K562 (cell line): Measurements from ENCODE around the gene SH3YL1. TPM values are rescaled to one million over a fixed set of nuclear protein-coding genes. Genes with fewer than 3 reads are reported as not detected.

ENCODE experiments used
- ATAC-seq: fragments of 200-7000 bp; cut with Tn5 transposase; 3 replicates; pipeline ENCODE4 v1.9.1; 2020; ENCODE audit warnings: moderate library complexity
- BruUV-seq: library from RNA; stranded (reverse); fragments of 400-500 nt; replicated peaks from 2 replicates; lab custom pipeline; 2021; lab: Mats Ljungman, UMichigan
- CTCF ChIA-PET: fragments of 300-600 bp; formaldehyde crosslinking; extraction: SDS; loops from one replicate; lab custom pipeline; 2021; ENCODE audit warnings: low intra/inter-chr PET ratio; lab: Yijun Ruan, JAX
- POLR2A ChIA-PET: fragments of 300-600, 350-650 bp; sonication (Branson Sonifier 250); formaldehyde crosslinking; extraction: SDS; loops from one replicate; lab custom pipeline; 2021; ENCODE audit warnings: antibody characterized with exemption, inconsistent platforms; lab: Yijun Ruan, JAX
- DNase-seq, 4 experiments: peaks; one replicate each; pipeline versions ENCODE4 v3.0.0 to v3.0.0-alpha.2; 2011 to 2018; ENCODE audit warnings: low spot score in 3 of 4, mixed read lengths in 3 of 4; ENCODE audit errors: extremely low read depth in 1 of 4
- FAIRE-seq: peaks from 2 replicates; lab custom pipeline; 2011; peaks lifted over from hg19 to GRCh38; lab: Jason Lieb, UNC
- H2AFZ ChIP-seq: 2 replicates; pipeline ENCODE4 v1.6.0; 2011; ENCODE audit warnings: low read depth, low read length, control low read depth, inconsistent platforms
- H3K27ac ChIP-seq: fragments of 200-600 bp; 3 replicates; pipeline ENCODE4 v1.8.0; 2011; ENCODE audit warnings: low read depth, mild to moderate bottlenecking, control low read depth, inconsistent platforms, low read length, moderate library complexity, mixed read lengths; ENCODE audit errors: extremely low read depth
- H3K27me3 ChIP-seq, 2 experiments: fragments of 300-600 bp in 1 of 2; 2 replicates in 1 of 2; 3 replicates in 1 of 2; pipeline versions ENCODE4 v1.6.0 to v1.8.0; 2011; ENCODE audit warnings: inconsistent platforms in 2 of 2, low read length in 2 of 2, mild to moderate bottlenecking in 1 of 2, mixed read lengths in 1 of 2, moderate library complexity in 1 of 2; ENCODE audit not compliant: control insufficient read depth in 2 of 2, insufficient read depth in 2 of 2
- H3K36me3 ChIP-seq: fragments of 300-600 bp; 3 replicates; pipeline ENCODE4 v1.8.0; 2011; ENCODE audit warnings: mild to moderate bottlenecking, low read length, inconsistent platforms; ENCODE audit not compliant: control insufficient read depth, insufficient read depth
- H3K4me1 ChIP-seq, 2 experiments: fragments of 200-600 bp in 1 of 2; replicated peaks in 1 of 2; 2 replicates in 1 of 2; 3 replicates in 1 of 2; pipeline versions ENCODE4 v1.5.1 to v1.8.0; 2011; ENCODE audit warnings: inconsistent platforms in 2 of 2, low read length in 2 of 2, mild to moderate bottlenecking in 1 of 2, mixed read lengths in 1 of 2, moderate library complexity in 1 of 2; ENCODE audit not compliant: control insufficient read depth in 2 of 2, insufficient read depth in 2 of 2
- H3K4me2 ChIP-seq: 2 replicates; pipeline ENCODE4 v1.6.1; 2011; ENCODE audit warnings: low read length, control low read depth, inconsistent platforms, mixed read lengths; ENCODE audit not compliant: insufficient read depth
- H3K4me3 ChIP-seq: fragments of 200-600 bp; sonication (generic), shearing (Covaris generic); 2 replicates; pipeline ENCODE4 v1.5.1; 2016; ENCODE audit warnings: control low read depth, inconsistent platforms
- H3K79me2 ChIP-seq: fragments of 200-600 bp; 3 replicates; pipeline ENCODE4 v1.8.0; 2011; ENCODE audit warnings: low read length, inconsistent platforms; ENCODE audit not compliant: control insufficient read depth, insufficient read depth
- H3K9ac ChIP-seq, 2 experiments: 2 replicates each; pipeline versions ENCODE4 v1.6.0 to v1.6.1; 2011; ENCODE audit warnings: low read depth in 2 of 2, low read length in 2 of 2, control low read depth in 1 of 2, inconsistent platforms in 1 of 2, mild to moderate bottlenecking in 1 of 2, mixed read lengths in 1 of 2; ENCODE audit not compliant: insufficient read depth in 1 of 2
- H3K9me1 ChIP-seq: one replicate; pipeline ENCODE4 v1.6.0; 2011; ENCODE audit warnings: inconsistent platforms, mild to moderate bottlenecking, low read length, moderate library complexity; ENCODE audit not compliant: control insufficient read depth, insufficient read depth
- H3K9me3 ChIP-seq: replicated peaks from 2 replicates; pipeline ENCODE4 v1.5.1; 2011; ENCODE audit warnings: low read depth, low read length, inconsistent platforms; ENCODE audit not compliant: control insufficient read depth, insufficient read depth
- H4K20me1 ChIP-seq: replicated peaks from 2 replicates; pipeline ENCODE4 v1.6.1; 2011; ENCODE audit warnings: low read length, inconsistent platforms, mixed read lengths; ENCODE audit not compliant: control insufficient read depth, insufficient read depth
- BCOR ChIP-seq: fragments of 450-650 bp; IDR thresholded peaks from 2 replicates; pipeline ENCODE4 v1.6.1; 2016
- CREB3 ChIP-seq: fragments of 450-650 bp; conservative IDR thresholded peaks from 2 replicates; pipeline ENCODE4 v1.6.1; 2016; ENCODE audit warnings: missing genetic modification characterization, low read depth, mild to moderate bottlenecking, missing compliant biosample characterization, moderate library complexity
- GABPA ChIP-seq: fragments of 200-800 bp; sonication (Bioruptor generic); conservative IDR thresholded peaks from 2 replicates; pipeline ENCODE4 v1.6.1; 2016; ENCODE audit warnings: low read depth, missing genetic modification characterization, missing compliant biosample characterization
- IRF9 ChIP-seq: fragments of 450-650 bp; IDR thresholded peaks from 2 replicates; pipeline ENCODE4 v1.6.1; 2016; ENCODE audit warnings: missing biosample characterization, missing genetic modification characterization
- ZNF655 ChIP-seq: fragments of 250-450 bp; sonication (Bioruptor Pico); IDR thresholded peaks from 2 replicates; pipeline ENCODE4 v1.5.0; 2021
- in situ Hi-C: fragments of 300-500 bp; cut with MboI; formaldehyde crosslinking; loops from 4 replicates; pipeline ENCODE4 v1.15.0; 2018; ENCODE audit warnings: inconsistent platforms, mixed read lengths
- intact Hi-C: fragments of 100-400 bp; cut with micrococcal nuclease; formaldehyde crosslinking; loops from 2 replicates; pipeline ENCODE4 v1.14.2; 2022
- polyA plus RNA-seq, 8 experiments: library from polyadenylated mRNA; depleted of rRNA in 4 of 8; stranded (reverse) in 5 of 8; unstranded in 3 of 8; fragments of >200 nt; fragmentation: Nextera tagmentation in 2 of 8; fragmentation: Illumina TruSeq in 1 of 8; extraction: Ambion mirVana in 2 of 8; extraction: Trizol in 1 of 8; gene quantifications; 2 replicates each; pipeline versions ENCODE4 v1.2.1 to v1.2.3, GENCODE V29; 2011 to 2014; ENCODE audit warnings: inconsistent platforms in 1 of 8, missing spikeins in 1 of 8
- total RNA-seq, 7 experiments: library from RNA; depleted of rRNA in 6 of 7; stranded (reverse); fragments of >200 nt in 6 of 7; fragmentation: Illumina TruSeq in 2 of 7; extraction: Trizol in 2 of 7; gene quantifications; 2 replicates each; pipeline versions ENCODE4 v1.2.1 to v1.2.3, GENCODE V29; 2011 to 2021; ENCODE audit warnings: low replicate concordance in 1 of 7

Gene SH3YL1
- total and polyA plus RNA-seq, 9 of the 15 experiments (the other 6 are each of a cell fraction or from before 2014, with no cell fraction given) = 3.9 to 7.8 (median 5.3) TPM

- no peak for TF ChIP-seq IRF9
- no peak for TF ChIP-seq CREB3 (tag)
- TF ChIP-seq ZNF655 = no peak
Measured at GRCh38 chr2:185221-185620, 78.6 kb downstream of the SH3YL1 start (continued).

GRCh38 chr2:184695-185094 is 79.1 kb downstream of the SH3YL1 start:
- no peaks in the 10 kb centered on the region for H3K79me2 ChIP-seq
- no peak overlapping the region for H3K4me2 ChIP-seq
- intact Hi-C loops (no loop called here), in situ Hi-C loops (no loop called here)
- H3K27ac ChIP-seq = no peak overlapping the region
- DNase-seq (no peak), FAIRE-seq (no peak), ATAC-seq (no peak)
- POLR2A ChIA-PET = no interaction called here
- no peaks in the 10 kb centered on the region for H4K20me1 ChIP-seq
- no peaks in the 10 kb centered on the region for H3K9me1 ChIP-seq
- H2AFZ ChIP-seq = no peak overlapping the region
- no TSS peak for BruUV-seq
- H3K9me3 ChIP-seq = no peaks in the 10 kb centered on the region; the same call in 1 of the 2 replicates
- no peak for TF ChIP-seq BCOR
- no peak for TF ChIP-seq GABPA (tag)
- TF ChIP-seq, all 486 proteins: peak for 0
- Histone ChIP-seq H3K36me3 (no peaks in the 10 kb centered on the region), H3K27me3 (no peaks in the 10 kb centered on the region), H3K4me3 (no peak overlapping the region), H3K9ac (no peak overlapping the region), H3K4me1 (no peaks in the 10 kb centered on the region)
- CTCF ChIA-PET = no interaction called here
